ENCODE results near the gene HBG1. TPM values are rescaled to one million over a fixed set of nuclear protein-coding genes. Genes with fewer than 3 reads are reported as not detected.

The HBG1 gene
- total and polyA plus RNA-seq, 2 donors, result 0.41 to 612 TPM

DNA sequence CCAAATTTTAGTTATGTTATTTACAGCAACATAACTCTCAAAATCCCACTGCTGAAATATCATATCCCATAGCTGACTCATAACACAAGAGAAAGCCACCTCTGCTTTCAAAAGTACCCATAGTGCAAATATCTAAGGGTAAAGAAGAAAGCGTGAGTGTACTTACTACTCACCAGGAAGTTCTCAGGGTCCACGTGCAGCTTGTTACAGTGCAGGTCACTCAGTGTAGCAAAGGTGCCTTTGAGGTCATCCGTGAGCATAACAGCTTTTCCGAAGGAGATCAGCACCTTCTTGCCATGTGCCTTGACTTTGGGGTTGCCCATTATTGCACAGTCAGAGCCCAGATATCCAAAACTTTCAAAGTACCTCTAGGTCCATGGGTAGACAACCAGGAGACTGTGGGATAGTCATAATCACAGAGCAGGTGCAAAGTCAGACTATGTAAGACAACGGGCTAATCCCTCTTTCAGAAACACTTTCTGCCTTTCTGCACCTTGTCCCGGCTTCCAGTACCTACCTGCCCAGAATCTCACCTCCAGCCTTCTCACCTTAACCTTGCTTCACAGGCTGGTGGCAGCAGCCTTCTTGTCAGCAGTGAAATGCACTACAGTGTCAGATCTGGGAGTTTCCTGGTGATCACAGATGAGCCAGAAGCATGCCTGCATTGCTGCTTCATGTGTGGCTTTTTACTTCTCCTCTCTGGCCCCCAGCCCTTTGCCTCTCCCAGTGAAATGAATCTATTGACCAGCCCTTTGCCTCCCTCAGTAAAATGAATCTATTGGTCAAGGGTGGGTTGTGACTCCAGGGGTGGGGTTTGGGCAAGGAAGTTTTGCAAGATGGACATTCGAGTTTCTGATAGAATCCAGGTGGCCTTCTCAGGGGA, 6.5 kb downstream of the HBG1 start:
- H3K27ac ChIP-seq (ENCODE audit: low read depth in 1 of 2, low read length in 1 of 2), result no peak overlapping the region
- H3K27me3 ChIP-seq (ENCODE audit: control insufficient read depth in 2 of 2, insufficient read depth in 1 of 2, low read length in 1 of 2), result no peaks in the 10 kb centered on the region
- DNase-seq (ENCODE audit: low read depth in 6 of 9, low spot score in 9 of 9), result no peak
- H3K4me1 ChIP-seq (ENCODE audit: control insufficient read depth in 2 of 2, insufficient read depth in 2 of 2, low read length in 2 of 2), result no peaks in the 10 kb centered on the region
- 92% methylated on average over 7 of the region's 7 CpGs for WGBS
- H3K4me3 ChIP-seq (ENCODE audit: low read length in 2 of 2), result no peak overlapping the region
- no peaks in the 10 kb centered on the region for H3K36me3 ChIP-seq (ENCODE audit: control insufficient read depth in 2 of 2, insufficient read depth in 2 of 2, low read length in 1 of 2)
- no peaks in the 10 kb centered on the region for H3K9me3 ChIP-seq (ENCODE audit: control insufficient read depth in 2 of 2, insufficient read depth in 1 of 2, low read length in 1 of 2)

DNA sequence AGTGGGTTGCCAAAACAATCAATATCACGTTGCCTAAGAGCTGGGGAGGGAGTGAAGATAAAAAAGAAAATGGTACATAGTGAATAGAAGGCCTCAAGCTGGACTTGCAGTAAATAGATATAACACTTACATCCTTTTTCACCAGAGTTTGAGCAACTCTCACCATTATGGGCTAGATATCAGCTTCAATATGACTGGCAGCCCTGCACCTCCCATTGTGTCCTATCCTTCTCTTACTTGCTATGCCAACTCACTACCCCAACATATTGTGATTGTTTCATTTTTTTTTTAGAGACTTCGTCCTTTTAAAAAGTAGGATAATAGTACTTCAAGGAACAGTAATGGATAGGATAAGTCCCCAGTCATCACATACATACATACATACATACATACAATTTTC, 7.4 kb downstream of the HBG1 start:
- DNase-seq (ENCODE audit: low read depth in 6 of 9, low spot score in 9 of 9), result no peak
- Histone ChIP-seq H3K9me3 (ENCODE audit: control insufficient read depth in 2 of 2, insufficient read depth in 1 of 2, low read length in 1 of 2) (no peaks in the 10 kb centered on the region), H3K4me3 (ENCODE audit: low read length in 2 of 2) (no peak overlapping the region), H3K27ac (ENCODE audit: low read depth in 1 of 2, low read length in 1 of 2) (no peak overlapping the region), H3K4me1 (ENCODE audit: control insufficient read depth in 2 of 2, insufficient read depth in 2 of 2, low read length in 2 of 2) (no peaks in the 10 kb centered on the region), H3K27me3 (ENCODE audit: control insufficient read depth in 2 of 2, insufficient read depth in 1 of 2, low read length in 1 of 2) (no peaks in the 10 kb centered on the region), H3K36me3 (ENCODE audit: control insufficient read depth in 2 of 2, insufficient read depth in 2 of 2, low read length in 1 of 2) (no peaks in the 10 kb centered on the region)
- 90% methylated on average over 2 of the region's 2 CpGs for WGBS

DNA sequence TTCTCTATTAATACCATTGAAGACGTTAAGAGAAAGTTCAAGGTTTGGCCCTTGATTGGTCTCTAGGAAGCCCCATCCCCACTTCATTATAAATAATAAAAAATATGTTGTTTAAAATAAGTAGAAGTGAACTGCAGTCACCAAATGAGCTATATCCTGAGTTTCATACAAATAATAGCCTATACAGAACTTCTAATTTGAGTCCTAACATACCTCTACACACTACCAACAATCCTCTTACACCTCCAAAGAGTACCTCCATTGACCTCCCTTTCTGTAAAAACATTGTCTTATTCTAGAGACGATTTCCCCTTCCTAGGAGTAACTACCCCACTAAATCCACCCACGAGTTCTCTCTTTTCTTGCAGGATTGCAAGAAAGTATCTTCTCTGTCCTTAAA, 8.2 kb downstream of the HBG1 start:
- no peak overlapping the region for H3K27ac ChIP-seq (ENCODE audit: low read depth in 1 of 2, low read length in 1 of 2)
- no peaks in the 10 kb centered on the region for H3K4me1 ChIP-seq (ENCODE audit: control insufficient read depth in 2 of 2, insufficient read depth in 2 of 2, low read length in 2 of 2)
- no peak overlapping the region for H3K4me3 ChIP-seq (ENCODE audit: low read length in 2 of 2)
- no peaks in the 10 kb centered on the region for H3K9me3 ChIP-seq (ENCODE audit: control insufficient read depth in 2 of 2, insufficient read depth in 1 of 2, low read length in 1 of 2)
- WGBS, result 85% methylated on average over 3 of the region's 3 CpGs
- no peak for DNase-seq (ENCODE audit: low read depth in 6 of 9, low spot score in 9 of 9)
- no peaks in the 10 kb centered on the region for H3K27me3 ChIP-seq (ENCODE audit: control insufficient read depth in 2 of 2, insufficient read depth in 1 of 2, low read length in 1 of 2)
- no peaks in the 10 kb centered on the region for H3K36me3 ChIP-seq (ENCODE audit: control insufficient read depth in 2 of 2, insufficient read depth in 2 of 2, low read length in 1 of 2)

DNA sequence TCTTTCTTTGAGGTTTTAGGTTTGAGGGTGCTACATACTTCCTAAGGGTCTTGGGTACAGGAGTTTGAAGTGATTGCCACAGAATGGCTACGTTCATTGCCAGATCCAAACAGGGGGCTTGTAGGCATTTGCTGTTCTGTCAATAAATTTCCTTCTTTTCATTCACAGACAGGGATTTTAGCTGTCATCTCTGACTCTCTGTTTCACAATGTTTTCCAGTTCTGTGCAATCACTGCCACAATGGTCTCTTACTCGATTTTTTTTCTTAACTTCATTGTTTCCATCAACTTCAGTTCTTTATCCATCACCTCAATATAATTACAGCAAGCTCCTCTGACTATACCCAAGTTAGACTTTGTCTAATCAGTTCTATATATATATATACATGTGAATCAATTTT, 9.2 kb downstream of the HBG1 start:
- H3K27ac ChIP-seq (ENCODE audit: low read depth in 1 of 2, low read length in 1 of 2), result no peak overlapping the region

DNA sequence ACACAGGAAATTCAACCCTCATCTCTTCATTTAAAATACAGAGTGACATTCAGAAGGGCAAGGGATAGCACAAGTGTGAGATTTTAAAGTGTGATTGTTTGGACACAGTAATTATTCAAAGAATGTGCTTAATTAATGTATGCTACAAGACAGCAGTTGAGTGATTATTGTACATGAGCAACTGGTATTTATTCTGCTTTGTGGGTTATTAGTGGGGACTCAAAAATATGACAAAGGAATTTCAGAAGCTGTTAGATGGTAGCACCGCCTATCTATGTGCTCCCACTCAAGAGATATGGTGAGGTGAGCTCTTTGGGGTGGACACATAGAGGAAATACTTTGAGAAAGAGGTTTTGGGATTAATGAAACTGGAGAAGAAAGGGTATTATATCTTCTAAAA, 9.6 kb downstream of the HBG1 start:
- H3K27ac ChIP-seq (ENCODE audit: low read depth in 1 of 2, low read length in 1 of 2), result no peak overlapping the region
- H3K36me3 ChIP-seq (ENCODE audit: control insufficient read depth in 2 of 2, insufficient read depth in 2 of 2, low read length in 1 of 2), result no peaks in the 10 kb centered on the region
- 96% methylated on average over 1 of the region's 1 CpG for WGBS

More for the DNA sequence above, 9.2 kb downstream of the HBG1 start:
- WGBS, result 95% methylated on average over 2 of the region's 2 CpGs
- H3K4me1 ChIP-seq (ENCODE audit: control insufficient read depth in 2 of 2, insufficient read depth in 2 of 2, low read length in 2 of 2), result no peaks in the 10 kb centered on the region
- no peaks in the 10 kb centered on the region for H3K36me3 ChIP-seq (ENCODE audit: control insufficient read depth in 2 of 2, insufficient read depth in 2 of 2, low read length in 1 of 2)
- no peak overlapping the region for H3K4me3 ChIP-seq (ENCODE audit: low read length in 2 of 2)
- DNase-seq (ENCODE audit: low read depth in 6 of 9, low spot score in 9 of 9), result no peak
- no peaks in the 10 kb centered on the region for H3K27me3 ChIP-seq (ENCODE audit: control insufficient read depth in 2 of 2, insufficient read depth in 1 of 2, low read length in 1 of 2)
- H3K9me3 ChIP-seq (ENCODE audit: control insufficient read depth in 2 of 2, insufficient read depth in 1 of 2, low read length in 1 of 2), result no peaks in the 10 kb centered on the region

DNA sequence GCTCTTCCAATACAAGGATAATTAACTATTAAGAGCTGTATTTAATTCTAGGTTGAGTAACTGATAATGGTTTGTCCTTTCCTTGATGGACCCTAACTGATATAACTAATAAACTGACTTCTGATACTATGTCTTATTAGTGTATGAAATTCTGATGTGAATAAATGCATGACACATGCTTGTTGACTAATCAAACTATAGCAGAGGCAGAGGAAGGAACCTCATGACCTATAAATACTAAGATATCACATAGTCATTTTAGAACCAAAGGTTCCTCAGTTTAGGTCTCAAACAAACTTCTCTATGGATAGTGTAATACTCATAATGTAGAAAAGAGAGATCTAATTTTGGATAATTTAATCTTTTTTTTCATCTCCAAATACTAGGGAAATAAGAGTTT, 10.6 kb downstream of the HBG1 start:
- Histone ChIP-seq H3K9me3 (ENCODE audit: control insufficient read depth in 2 of 2, insufficient read depth in 1 of 2, low read length in 1 of 2) (no peaks in the 10 kb centered on the region), H3K36me3 (ENCODE audit: control insufficient read depth in 2 of 2, insufficient read depth in 2 of 2, low read length in 1 of 2) (no peaks in the 10 kb centered on the region), H3K27me3 (ENCODE audit: control insufficient read depth in 2 of 2, insufficient read depth in 1 of 2, low read length in 1 of 2) (no peaks in the 10 kb centered on the region), H3K4me1 (ENCODE audit: control insufficient read depth in 2 of 2, insufficient read depth in 2 of 2, low read length in 2 of 2) (peaks cover 0 to 4% of the 10 kb centered on the region in 2 donors), H3K27ac (ENCODE audit: low read depth in 1 of 2, low read length in 1 of 2) (no peak overlapping the region), H3K4me3 (ENCODE audit: low read length in 2 of 2) (no peak overlapping the region)
- DNase-seq (ENCODE audit: low read depth in 6 of 9, low spot score in 9 of 9), result no peak

More for the DNA sequence above, 9.6 kb downstream of the HBG1 start:
- no peaks in the 10 kb centered on the region for H3K9me3 ChIP-seq (ENCODE audit: control insufficient read depth in 2 of 2, insufficient read depth in 1 of 2, low read length in 1 of 2)
- no peaks in the 10 kb centered on the region for H3K4me1 ChIP-seq (ENCODE audit: control insufficient read depth in 2 of 2, insufficient read depth in 2 of 2, low read length in 2 of 2)
- H3K4me3 ChIP-seq (ENCODE audit: low read length in 2 of 2), result no peak overlapping the region
- no peaks in the 10 kb centered on the region for H3K27me3 ChIP-seq (ENCODE audit: control insufficient read depth in 2 of 2, insufficient read depth in 1 of 2, low read length in 1 of 2)
- no peak for DNase-seq (ENCODE audit: low read depth in 6 of 9, low spot score in 9 of 9)

DNA sequence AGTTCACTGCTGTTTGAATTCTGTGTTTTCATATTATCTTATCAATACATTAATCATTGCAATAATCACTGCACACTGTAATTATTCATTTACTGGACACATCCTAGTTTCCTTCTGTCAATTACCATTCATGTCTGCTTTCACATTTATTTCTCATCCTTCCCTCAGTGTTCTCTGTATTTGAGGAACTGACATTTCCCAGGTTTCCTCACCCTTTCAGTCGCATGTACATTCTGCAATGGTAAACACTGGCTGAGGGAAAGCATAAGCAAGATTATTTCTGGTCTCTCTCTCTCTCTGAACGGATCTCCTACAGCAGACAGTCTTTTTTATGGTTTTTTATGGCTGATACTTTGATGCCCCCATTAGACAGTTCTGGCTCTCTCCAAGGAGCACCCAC, 11.2 kb downstream of the HBG1 start:
- no peaks in the 10 kb centered on the region for H3K27me3 ChIP-seq (ENCODE audit: control insufficient read depth in 2 of 2, insufficient read depth in 1 of 2, low read length in 1 of 2)
- H3K4me3 ChIP-seq (ENCODE audit: low read length in 2 of 2), result no peak overlapping the region
- no peak overlapping the region for H3K27ac ChIP-seq (ENCODE audit: low read depth in 1 of 2, low read length in 1 of 2)
- no peak for DNase-seq (ENCODE audit: low read depth in 6 of 9, low spot score in 9 of 9)
- H3K36me3 ChIP-seq (ENCODE audit: control insufficient read depth in 2 of 2, insufficient read depth in 2 of 2, low read length in 1 of 2), result no peaks in the 10 kb centered on the region
- no peaks in the 10 kb centered on the region for H3K9me3 ChIP-seq (ENCODE audit: control insufficient read depth in 2 of 2, insufficient read depth in 1 of 2, low read length in 1 of 2)
- 59% methylated on average over 2 of the region's 2 CpGs for WGBS
- H3K4me1 ChIP-seq (ENCODE audit: control insufficient read depth in 2 of 2, insufficient read depth in 2 of 2, low read length in 2 of 2), result peaks cover 0 to 7% of the 10 kb centered on the region in 2 donors

DNA sequence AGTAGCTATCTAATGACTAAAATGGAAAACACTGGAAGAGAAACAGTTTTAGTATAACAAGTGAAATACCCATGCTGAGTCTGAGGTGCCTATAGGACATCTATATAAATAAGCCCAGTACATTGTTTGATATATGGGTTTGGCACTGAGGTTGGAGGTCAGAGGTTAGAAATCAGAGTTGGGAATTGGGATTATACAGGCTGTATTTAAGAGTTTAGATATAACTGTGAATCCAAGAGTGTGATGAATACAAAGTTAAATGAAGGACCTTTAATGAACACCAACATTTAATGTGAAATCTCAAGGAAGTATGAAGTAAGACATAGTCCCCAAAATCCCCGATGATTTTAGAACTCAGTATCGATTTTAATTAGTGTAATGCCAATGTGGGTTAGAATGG, 12.2 kb downstream of the HBG1 start:
- no peaks in the 10 kb centered on the region for H3K36me3 ChIP-seq (ENCODE audit: control insufficient read depth in 2 of 2, insufficient read depth in 2 of 2, low read length in 1 of 2)
- H3K27me3 ChIP-seq (ENCODE audit: control insufficient read depth in 2 of 2, insufficient read depth in 1 of 2, low read length in 1 of 2), result no peaks in the 10 kb centered on the region
- H3K4me1 ChIP-seq (ENCODE audit: control insufficient read depth in 2 of 2, insufficient read depth in 2 of 2, low read length in 2 of 2), result peaks cover 0 to 7% of the 10 kb centered on the region in 2 donors
- no peak overlapping the region for H3K4me3 ChIP-seq (ENCODE audit: low read length in 2 of 2)
- 80% methylated on average over 2 of the region's 2 CpGs for WGBS
- no peaks in the 10 kb centered on the region for H3K9me3 ChIP-seq (ENCODE audit: control insufficient read depth in 2 of 2, insufficient read depth in 1 of 2, low read length in 1 of 2)
- DNase-seq (ENCODE audit: low read depth in 6 of 9, low spot score in 9 of 9), result no peak
- H3K27ac ChIP-seq (ENCODE audit: low read depth in 1 of 2, low read length in 1 of 2), result no peak overlapping the region

DNA sequence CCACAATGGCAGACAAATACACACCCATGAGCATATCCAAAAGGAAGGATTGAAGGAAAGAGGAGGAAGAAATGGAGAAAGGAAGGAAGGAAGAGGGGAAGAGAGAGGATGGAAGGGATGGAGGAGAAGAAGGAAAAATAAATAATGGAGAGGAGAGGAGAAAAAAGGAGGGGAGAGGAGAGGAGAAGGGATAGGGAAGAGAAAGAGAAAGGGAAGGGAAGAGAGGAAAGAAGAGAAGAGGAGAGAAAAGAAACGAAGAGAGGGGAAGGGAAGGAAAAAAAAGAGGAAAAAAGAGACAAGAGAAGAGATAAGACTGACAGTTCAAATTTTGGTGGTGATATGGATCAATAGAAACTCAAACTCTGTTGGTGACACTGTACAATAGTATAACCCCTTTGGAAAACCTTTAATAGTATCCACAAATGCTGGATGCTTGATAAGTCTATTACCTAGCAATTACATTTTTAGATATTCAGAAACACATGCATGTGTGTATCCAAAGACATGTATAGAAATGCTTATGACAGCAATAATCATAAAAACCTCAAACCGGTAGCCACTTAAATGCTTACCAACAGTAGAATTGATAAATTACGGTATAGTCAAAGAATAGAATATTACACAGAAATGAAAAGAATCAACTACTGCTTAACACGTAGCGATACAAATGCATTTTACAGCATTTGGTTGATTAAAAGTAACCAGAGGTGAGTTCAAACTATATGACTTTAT, 14.1 kb downstream of the HBG1 start:
- peaks cover 0 to 7% of the 10 kb centered on the region in 2 donors for H3K4me1 ChIP-seq (ENCODE audit: control insufficient read depth in 2 of 2, insufficient read depth in 2 of 2, low read length in 2 of 2)
- WGBS, result 96% methylated on average over 5 of the region's 5 CpGs
- no peak overlapping the region for H3K27ac ChIP-seq (ENCODE audit: low read depth in 1 of 2, low read length in 1 of 2)
- no peaks in the 10 kb centered on the region for H3K27me3 ChIP-seq (ENCODE audit: control insufficient read depth in 2 of 2, insufficient read depth in 1 of 2, low read length in 1 of 2)
- no peaks in the 10 kb centered on the region for H3K36me3 ChIP-seq (ENCODE audit: control insufficient read depth in 2 of 2, insufficient read depth in 2 of 2, low read length in 1 of 2)
- H3K9me3 ChIP-seq (ENCODE audit: control insufficient read depth in 2 of 2, insufficient read depth in 1 of 2, low read length in 1 of 2), result no peaks in the 10 kb centered on the region
- no peak overlapping the region for H3K4me3 ChIP-seq (ENCODE audit: low read length in 2 of 2)
- DNase-seq (ENCODE audit: low read depth in 6 of 9, low spot score in 9 of 9), result no peak
